B cell (primary cell): Measurements from ENCODE around the gene PLEKHA5.

Source experiments
- CTCF ChIP-seq: fragments of 200-600 bp; IDR thresholded peaks from one replicate; pipeline ENCODE4 v1.8.0; 2022; ENCODE audit warnings: antibody characterized with exemption, mild to moderate bottlenecking
- EZH2 ChIP-seq: IDR thresholded peaks from 2 replicates; pipeline ENCODE4 v1.6.1; 2012; ENCODE audit warnings: borderline replicate concordance, low read depth, mild to moderate bottlenecking, moderate library complexity, low read length; ENCODE audit not compliant: insufficient read depth, poor library complexity, severe bottlenecking

DNA sequence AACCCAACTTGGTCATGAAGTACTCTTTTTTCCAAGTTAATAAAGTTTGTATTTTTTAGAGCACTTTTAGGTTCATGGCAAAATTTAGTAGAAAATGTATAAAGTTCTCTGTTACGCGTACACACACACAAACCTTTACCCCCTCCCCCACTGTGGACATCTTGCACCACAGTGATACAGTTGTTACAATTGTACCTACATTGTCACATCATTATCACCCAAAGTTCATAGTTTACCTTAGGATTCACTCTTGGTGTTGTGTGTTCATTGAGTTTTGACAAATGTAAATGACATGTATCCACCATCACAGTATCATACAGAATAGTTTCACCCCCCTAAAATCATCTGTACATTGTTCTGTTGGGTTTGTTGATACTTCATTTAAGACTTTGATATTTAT, 23.9 kb downstream of the PLEKHA5 start:
- TF ChIP-seq CTCF (no peak), EZH2 (no peak)
